Adrenal gland (tissue), 12 donors: ENCODE results near the gene IL20RA. TPM values are rescaled to one million over a fixed set of nuclear protein-coding genes. Genes with fewer than 3 reads are reported as not detected.
A peak's percentile ranks its signal among the peaks of the same experiment; 100 is the strongest.

Source experiments
- DNase-seq, 7 donors: peaks; one replicate each; pipeline ENCODE4 v3.0.0-alpha.2; 2019 to 2020
- H3K27ac ChIP-seq, 5 donors: fragments of 200-600 bp; sonication (generic) in 4 of 5; 1 replicate in 3 of 5; 2 replicates in 2 of 5; pipeline versions ENCODE4 v1.5.1 to v1.8.0; 2016 to 2020; ENCODE audit warnings: mild to moderate bottlenecking in 1 of 5
- H3K27me3 ChIP-seq: fragments of 200-600 bp; 2 replicates; pipeline ENCODE4 v1.8.0; 2021
- H3K36me3 ChIP-seq, 2 donors: fragments of 200-600 bp; replicated peaks in 1 of 2; 1 replicate in 1 of 2; 2 replicates in 1 of 2; pipeline versions ENCODE4 v1.5.1 to v1.8.0; 2018 to 2022
- H3K4me1 ChIP-seq, 2 donors: fragments of 200-600 bp; replicated peaks in 1 of 2; 1 replicate in 1 of 2; 2 replicates in 1 of 2; pipeline versions ENCODE4 v1.5.1 to v1.8.0; 2018 to 2021
- H3K4me3 ChIP-seq, 4 donors: fragments of 200-600 bp; sonication (generic) in 3 of 4; one replicate each; pipeline ENCODE4 v1.5.1; 2016 to 2018
- H3K9me3 ChIP-seq, 3 donors: fragments of 200-600 bp; sonication (generic) in 1 of 3; replicated peaks in 1 of 3; 1 replicate in 2 of 3; 2 replicates in 1 of 3; pipeline versions ENCODE4 v1.5.1 to v1.8.0; 2016 to 2021
- CTCF ChIP-seq, 6 experiments: fragments of 450-650 bp in 4 of 6; fragments of 200-600 bp in 2 of 6; sonication (generic) in 1 of 6; IDR thresholded peaks; 1 replicate in 5 of 6; 2 replicates in 1 of 6; pipeline versions ENCODE4 v1.5.1 to v1.8.0; 2016 to 2021; ENCODE audit warnings: antibody characterized with exemption in 6 of 6, mild to moderate bottlenecking in 2 of 6, moderate library complexity in 1 of 6
- POLR2A ChIP-seq, 2 donors: fragments of 450-650 bp; IDR thresholded peaks; one replicate each; pipeline ENCODE4 v1.6.1; 2017; ENCODE audit warnings: antibody characterized with exemption in 2 of 2, mild to moderate bottlenecking in 2 of 2, moderate library complexity in 1 of 2
- WGBS, 4 donors: extraction: QIAGEN DNeasy Blood & Tissue Kit in 2 of 4; methylation state at CpG; one replicate each; pipeline versions ENCODE4 v1.1.5 to v1.1.7; 2013 to 2017; 5-methylcytosine and 5-hydroxymethylcytosine counted together
- intact Hi-C, 2 donors: fragments of 100-400 bp; cut with DNase I; formaldehyde crosslinking; loops; one replicate each; pipeline versions ENCODE4 v1.14.1 to v1.15.0; 2022 to 2023
- polyA plus RNA-seq, 3 donors: library from polyadenylated mRNA; stranded (reverse); fragments of 200-250 nt in 2 of 3; fragments of 350-450 nt in 1 of 3; fragmentation: Illumina TruSeq in 1 of 3; extraction: RNeasy Lipid Tissue Mini Kit (QIAGEN cat#74804) in 1 of 3; gene quantifications; one replicate each; pipeline ENCODE4 v1.2.3, GENCODE V29; 2013 to 2014
- total RNA-seq, 9 donors: library from RNA; depleted of rRNA in 4 of 9; stranded (reverse); fragments of >200 nt in 4 of 9; fragments of 120-200 nt in 1 of 9; fragmentation: NEBNext Ultra II Directional in 1 of 9; extraction: Animal tissue kit (Norgen Biotek cat#: 25700) in 1 of 9; gene quantifications; one replicate each; pipeline versions ENCODE4 v1.1.0 to v1.2.4, GENCODE V29; 2013 to 2023
- donor health status: healthy with polysubstance abuse.
- donor health status: Bipolar disorder and iron deficiency.
- donor health status: DM: yes; HTN: yes; CAD: no.
- donor health status: DM: no; HTN: no; CAD: no.
- donor health status: DM: no; HTN: no; CAD: no.
- donor health status: DM: yes; HTN: yes; CAD: no.

IL20RA gene
- total and polyA plus RNA-seq, 12 donors = 6.6 to 23.5 (median 12.7) TPM

DNA sequence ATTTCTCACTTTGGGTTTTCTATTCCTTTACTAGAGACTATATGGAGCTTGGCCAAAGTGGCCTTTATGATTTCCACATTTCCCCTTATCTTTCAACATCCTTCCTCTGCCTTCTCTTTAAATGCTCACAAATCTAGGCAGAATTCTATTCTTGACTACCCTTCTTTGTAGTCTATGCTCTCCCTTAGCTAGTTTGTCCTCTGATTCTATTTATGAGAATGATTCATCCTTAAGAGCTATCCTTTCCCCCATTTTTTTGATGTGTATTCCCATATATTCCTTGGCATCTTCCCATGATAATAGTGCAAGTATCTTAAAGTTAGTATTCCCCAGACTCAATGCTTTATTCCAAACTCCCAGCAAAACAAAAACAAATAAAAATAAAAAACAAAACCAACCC lies 53.1 kb downstream of the IL20RA start:
- Histone ChIP-seq H3K4me1 (peaks cover 4 to 10% of the 10 kb centered on the region in 2 donors), H3K27ac (no peak overlapping the region), H3K9me3 (no peaks in the 10 kb centered on the region), H3K27me3 (peaks cover 25% of the 10 kb centered on the region), H3K4me3 (no peak overlapping the region), H3K36me3 (no peaks in the 10 kb centered on the region)
- intact Hi-C loops = no loop called here
- no peak for DNase-seq
- TF ChIP-seq CTCF (IDR thresholded peaks at IDR 0.05) (no peak), POLR2A (IDR thresholded peaks at IDR 0.05) (no peak)

- Histone ChIP-seq H3K9me3 (no peaks in the 10 kb centered on the region), H3K27me3 (peaks cover 25% of the 10 kb centered on the region), H3K27ac (no peak overlapping the region), H3K36me3 (no peaks in the 10 kb centered on the region), H3K4me1 (peaks cover 4 to 10% of the 10 kb centered on the region in 2 donors), H3K4me3 (no peak overlapping the region)
- WGBS, 4 donors = 85 to 90% (median 87%) methylated on average over 3 of the region's 3 CpGs
- DNase-seq = no peak
- intact Hi-C loops = no loop called here
- TF ChIP-seq CTCF (IDR thresholded peaks at IDR 0.05) (no peak), POLR2A (IDR thresholded peaks at IDR 0.05) (no peak)
Measured at GRCh38 chr6:136990754-136991153, 54.0 kb downstream of the IL20RA start.

GRCh38 chr6:136990242-136990578 lies 54.6 kb downstream of the IL20RA start:
- Histone ChIP-seq H3K9me3 (no peaks in the 10 kb centered on the region), H3K27me3 (peaks cover 25% of the 10 kb centered on the region), H3K4me1 (peaks cover 4 to 10% of the 10 kb centered on the region in 2 donors), H3K36me3 (no peaks in the 10 kb centered on the region), H3K4me3 (peak overlapping the region in 1 of 4 donors; percentile 48), H3K27ac (no peak overlapping the region)
- intact Hi-C loops = no loop called here
- TF ChIP-seq POLR2A (IDR thresholded peaks at IDR 0.05) = no peak
- no peak for TF ChIP-seq CTCF (IDR thresholded peaks at IDR 0.05)
- no peak for DNase-seq
- 40 to 45% (median 43%) methylated on average over 4 of the region's 4 CpGs for WGBS, 4 donors

DNA sequence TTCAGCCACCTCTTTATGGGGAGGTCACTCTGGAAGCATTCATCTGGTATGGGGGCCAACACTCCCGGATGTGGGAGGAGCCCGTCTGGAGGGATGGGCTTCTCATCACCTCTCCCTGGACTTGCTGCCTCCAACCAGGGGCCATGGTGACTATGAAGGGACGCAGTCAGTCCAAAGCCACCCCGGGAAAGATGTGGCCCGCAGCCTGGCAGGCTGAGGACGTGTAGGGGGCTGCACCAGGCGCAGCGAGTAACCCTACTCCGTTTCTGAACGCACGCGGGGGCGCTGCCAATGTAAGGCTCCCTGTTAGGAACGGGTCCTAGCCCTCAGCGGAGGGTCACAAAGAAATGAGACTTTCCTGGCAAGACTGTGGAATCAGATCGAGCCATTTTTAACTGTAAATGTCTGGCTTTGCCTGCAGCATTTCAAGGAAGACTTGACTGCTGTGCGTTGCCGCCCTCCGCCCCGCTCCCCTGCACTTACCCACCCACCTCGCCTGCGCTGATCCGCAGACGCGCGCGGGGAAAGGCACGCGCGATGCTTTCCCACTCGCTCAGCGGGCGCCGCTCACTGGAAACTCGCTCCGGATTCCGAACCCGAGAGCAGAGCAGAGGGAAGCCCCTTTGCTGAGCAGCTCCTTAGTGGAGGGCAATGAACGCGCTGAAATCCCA lies 55.1 kb downstream of the IL20RA start:
- no peaks in the 10 kb centered on the region for H3K9me3 ChIP-seq
- H3K4me1 ChIP-seq = peaks cover 4 to 10% of the 10 kb centered on the region in 2 donors
- peak in 1 of 7 donors; percentile 71 for DNase-seq
- H3K4me3 ChIP-seq = peak overlapping the region in 1 of 4 donors; percentile 48
- WGBS, 4 donors = 2 to 3% (median 2%) methylated on average over 5 to 40 of the region's 40 CpGs
- peaks cover 25% of the 10 kb centered on the region for H3K27me3 ChIP-seq
- TF ChIP-seq POLR2A (IDR thresholded peaks at IDR 0.05) = no peak
- no peak for TF ChIP-seq CTCF (IDR thresholded peaks at IDR 0.05)
- H3K27ac ChIP-seq = no peak overlapping the region
- no peaks in the 10 kb centered on the region for H3K36me3 ChIP-seq
- intact Hi-C loops = no loop called here
